ENCODE measurements around the gene ZNF688. TPM values are rescaled to one million over a fixed set of nuclear protein-coding genes. Genes with fewer than 3 reads are reported as not detected.

Gene ZNF688
- total and polyA plus RNA-seq, 9 donors, result 7.0 to 14.6 (median 9.4) TPM

Other genes with a start within 250 kb of the ZNF688 start
- gene CD2BP2, start 216.4 kb downstream of the ZNF688 start, total RNA-seq, result 34.0 TPM
- gene CD2BP2, start 216.4 kb downstream of the ZNF688 start, polyA plus RNA-seq (ENCODE audit: insufficient read depth in 1 of 8, insufficient read length in 8 of 8, low replicate concordance in 1 of 8), result 10 to 100 TPM; 32.3 to 44.2 (median 38.8) TPM
- 16.9 TPM for gene TBC1D10B, start 201.2 kb downstream of the ZNF688 start, total RNA-seq
- 10 to 100 TPM; 27.4 to 38.9 (median 33.5) TPM for gene TBC1D10B, start 201.2 kb downstream of the ZNF688 start, polyA plus RNA-seq (ENCODE audit: insufficient read depth in 1 of 8, insufficient read length in 8 of 8, low replicate concordance in 1 of 8)
- gene MYL11, start 196.9 kb downstream of the ZNF688 start, total RNA-seq, result 10,279 TPM
- 1,000 to 10,000 TPM; 4,424 to 9,154 (median 7,934) TPM for gene MYL11, start 196.9 kb downstream of the ZNF688 start, polyA plus RNA-seq (ENCODE audit: insufficient read depth in 1 of 8, insufficient read length in 8 of 8, low replicate concordance in 1 of 8)
- 0.18 TPM for gene SEPTIN1, start 189.2 kb downstream of the ZNF688 start, total RNA-seq
- 1 to 10 TPM; 1.5 to 4.7 (median 2.5) TPM for gene SEPTIN1, start 189.2 kb downstream of the ZNF688 start, polyA plus RNA-seq (ENCODE audit: insufficient read depth in 1 of 8, insufficient read length in 8 of 8, low replicate concordance in 1 of 8)
- 5.7 TPM for gene ZNF48, start 176.3 kb downstream of the ZNF688 start, total RNA-seq
- gene ZNF48, start 176.3 kb downstream of the ZNF688 start, polyA plus RNA-seq (ENCODE audit: insufficient read depth in 1 of 8, insufficient read length in 8 of 8, low replicate concordance in 1 of 8), result 1 to 10 TPM; 5.0 to 8.3 (median 6.8) TPM
- 6.9 TPM for gene ZNF771, start 164.1 kb downstream of the ZNF688 start, total RNA-seq
- gene ZNF771, start 164.1 kb downstream of the ZNF688 start, polyA plus RNA-seq (ENCODE audit: insufficient read depth in 1 of 8, insufficient read length in 8 of 8, low replicate concordance in 1 of 8), result 1 to 10 TPM; 4.4 to 8.1 (median 7.0) TPM
- 13.0 TPM for gene DCTPP1, start 141.7 kb downstream of the ZNF688 start, total RNA-seq
- gene DCTPP1, start 141.7 kb downstream of the ZNF688 start, polyA plus RNA-seq (ENCODE audit: insufficient read depth in 1 of 8, insufficient read length in 8 of 8, low replicate concordance in 1 of 8), result 10 to 100 TPM; 30.1 to 36.5 (median 34.0) TPM
- 3.5 TPM for gene SEPHS2, start 125.8 kb downstream of the ZNF688 start, total RNA-seq
- 10 to 100 TPM; 15.3 to 19.8 (median 16.6) TPM for gene SEPHS2, start 125.8 kb downstream of the ZNF688 start, polyA plus RNA-seq (ENCODE audit: insufficient read depth in 1 of 8, insufficient read length in 8 of 8, low replicate concordance in 1 of 8)
- 0.89 TPM for gene ITGAL, start 99.0 kb downstream of the ZNF688 start, total RNA-seq
- 1 to 10 TPM; 1.4 to 2.8 (median 2.2) TPM for gene ITGAL, start 99.0 kb downstream of the ZNF688 start, polyA plus RNA-seq (ENCODE audit: insufficient read depth in 1 of 8, insufficient read length in 8 of 8, low replicate concordance in 1 of 8)
- gene ZNF768, start 45.1 kb downstream of the ZNF688 start, total RNA-seq, result 25.9 TPM
- gene ZNF768, start 45.1 kb downstream of the ZNF688 start, polyA plus RNA-seq (ENCODE audit: insufficient read depth in 1 of 8, insufficient read length in 8 of 8, low replicate concordance in 1 of 8), result 10 to 100 TPM; 28.1 to 35.0 (median 31.4) TPM
- gene ZNF747, start 36.9 kb downstream of the ZNF688 start, total RNA-seq, result 8.2 TPM
- gene ZNF747, start 36.9 kb downstream of the ZNF688 start, polyA plus RNA-seq (ENCODE audit: insufficient read depth in 1 of 8, insufficient read length in 8 of 8, low replicate concordance in 1 of 8), result 1 to 10 TPM; 5.9 to 7.8 (median 7.2) TPM
- 5.2 TPM for gene ZNF764, start 13.3 kb downstream of the ZNF688 start, total RNA-seq
- 1 to 10 TPM; 6.1 to 9.7 (median 7.9) TPM for gene ZNF764, start 13.3 kb downstream of the ZNF688 start, polyA plus RNA-seq (ENCODE audit: insufficient read depth in 1 of 8, insufficient read length in 8 of 8, low replicate concordance in 1 of 8)
- 9.7 TPM for gene ZNF785, start 14.0 kb upstream of the ZNF688 start, total RNA-seq
- gene ZNF785, start 14.0 kb upstream of the ZNF688 start, polyA plus RNA-seq (ENCODE audit: insufficient read depth in 1 of 8, insufficient read length in 8 of 8, low replicate concordance in 1 of 8), result 10 to 100 TPM; 10.1 to 16.6 (median 12.3) TPM
- gene ZNF689, start 38.7 kb upstream of the ZNF688 start, total RNA-seq, result 5.8 TPM
- gene ZNF689, start 38.7 kb upstream of the ZNF688 start, polyA plus RNA-seq (ENCODE audit: insufficient read depth in 1 of 8, insufficient read length in 8 of 8, low replicate concordance in 1 of 8), result 1 to 10 TPM; 7.0 to 8.7 (median 7.6) TPM
- 9.3 TPM for gene PRR14, start 79.2 kb upstream of the ZNF688 start, total RNA-seq
- gene PRR14, start 79.2 kb upstream of the ZNF688 start, polyA plus RNA-seq (ENCODE audit: insufficient read depth in 1 of 8, insufficient read length in 8 of 8, low replicate concordance in 1 of 8), result 10 to 100 TPM; 19.1 to 24.9 (median 21.7) TPM
- 12.9 TPM for gene FBRS, start 86.7 kb upstream of the ZNF688 start, total RNA-seq
- 10 to 100 TPM; 29.4 to 46.0 (median 35.7) TPM for gene FBRS, start 86.7 kb upstream of the ZNF688 start, polyA plus RNA-seq (ENCODE audit: insufficient read depth in 1 of 8, insufficient read length in 8 of 8, low replicate concordance in 1 of 8)
- gene SRCAP, start 127.5 kb upstream of the ZNF688 start, total RNA-seq, result 7.9 TPM
- gene SRCAP, start 127.5 kb upstream of the ZNF688 start, polyA plus RNA-seq (ENCODE audit: insufficient read depth in 1 of 8, insufficient read length in 8 of 8, low replicate concordance in 1 of 8), result 10 to 100 TPM; 16.2 to 28.3 (median 21.8) TPM
- 10.5 TPM for gene PHKG2, start 176.7 kb upstream of the ZNF688 start, total RNA-seq
- gene PHKG2, start 176.7 kb upstream of the ZNF688 start, polyA plus RNA-seq (ENCODE audit: insufficient read depth in 1 of 8, insufficient read length in 8 of 8, low replicate concordance in 1 of 8), result 10 to 100 TPM; 10.7 to 14.5 (median 13.3) TPM
- 1.8 TPM for gene CFAP119, start 190.3 kb upstream of the ZNF688 start, total RNA-seq
- gene CFAP119, start 190.3 kb upstream of the ZNF688 start, polyA plus RNA-seq (ENCODE audit: insufficient read depth in 1 of 8, insufficient read length in 8 of 8, low replicate concordance in 1 of 8), result 1 to 10 TPM; 1.6 to 3.5 (median 2.6) TPM
- 43.9 TPM for gene RNF40, start 190.6 kb upstream of the ZNF688 start, total RNA-seq
- 10 to 100 TPM; 46.3 to 72.0 (median 56.9) TPM for gene RNF40, start 190.6 kb upstream of the ZNF688 start, polyA plus RNA-seq (ENCODE audit: insufficient read depth in 1 of 8, insufficient read length in 8 of 8, low replicate concordance in 1 of 8)
- 12.4 TPM for gene ZNF629, start 215.5 kb upstream of the ZNF688 start, total RNA-seq
- gene ZNF629, start 215.5 kb upstream of the ZNF688 start, polyA plus RNA-seq (ENCODE audit: insufficient read depth in 1 of 8, insufficient read length in 8 of 8, low replicate concordance in 1 of 8), result 10 to 100 TPM; 12.7 to 18.9 (median 15.3) TPM

All from muscle of leg (tissue), 9 donors.